ENCODE measurements around the gene ZNF341.
"Not testable (repeated sequence)": the region's sequence is repeated elsewhere in the genome, so short reads cannot be mapped to it uniquely, and the experiment has no call there.

ZNF341 gene

DNA sequence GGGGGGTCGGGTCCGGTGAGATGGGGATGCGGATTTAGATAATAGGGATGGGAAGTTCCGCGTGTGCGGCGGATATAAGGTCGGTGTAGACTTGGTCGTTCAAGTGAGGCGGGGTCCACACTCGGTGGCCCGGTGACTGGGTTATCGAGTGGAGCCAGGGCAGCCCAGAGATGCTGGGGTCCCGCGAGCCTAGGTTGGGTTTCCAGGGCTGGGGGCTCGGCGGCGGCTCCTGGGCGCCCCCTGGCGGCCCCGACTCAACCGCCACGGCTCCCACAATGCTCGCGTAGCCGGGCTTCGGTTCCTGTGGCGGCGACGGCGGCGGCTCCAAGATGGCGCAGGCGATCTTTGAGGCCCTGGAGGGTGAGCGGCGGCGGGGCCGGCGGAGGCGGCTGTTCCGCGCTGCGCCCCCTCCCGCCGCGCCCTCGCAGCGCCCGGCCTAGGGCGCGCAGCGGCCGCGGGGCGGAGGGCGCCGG is at the start of gene ZNF341:
TSS of gene ZNF341 (plus strand) at position 304 of the 473 bp plus-strand sequence. CDS start at position 330, 26 bp downstream.
- DNase-seq, result peak; percentile 73

DNA sequence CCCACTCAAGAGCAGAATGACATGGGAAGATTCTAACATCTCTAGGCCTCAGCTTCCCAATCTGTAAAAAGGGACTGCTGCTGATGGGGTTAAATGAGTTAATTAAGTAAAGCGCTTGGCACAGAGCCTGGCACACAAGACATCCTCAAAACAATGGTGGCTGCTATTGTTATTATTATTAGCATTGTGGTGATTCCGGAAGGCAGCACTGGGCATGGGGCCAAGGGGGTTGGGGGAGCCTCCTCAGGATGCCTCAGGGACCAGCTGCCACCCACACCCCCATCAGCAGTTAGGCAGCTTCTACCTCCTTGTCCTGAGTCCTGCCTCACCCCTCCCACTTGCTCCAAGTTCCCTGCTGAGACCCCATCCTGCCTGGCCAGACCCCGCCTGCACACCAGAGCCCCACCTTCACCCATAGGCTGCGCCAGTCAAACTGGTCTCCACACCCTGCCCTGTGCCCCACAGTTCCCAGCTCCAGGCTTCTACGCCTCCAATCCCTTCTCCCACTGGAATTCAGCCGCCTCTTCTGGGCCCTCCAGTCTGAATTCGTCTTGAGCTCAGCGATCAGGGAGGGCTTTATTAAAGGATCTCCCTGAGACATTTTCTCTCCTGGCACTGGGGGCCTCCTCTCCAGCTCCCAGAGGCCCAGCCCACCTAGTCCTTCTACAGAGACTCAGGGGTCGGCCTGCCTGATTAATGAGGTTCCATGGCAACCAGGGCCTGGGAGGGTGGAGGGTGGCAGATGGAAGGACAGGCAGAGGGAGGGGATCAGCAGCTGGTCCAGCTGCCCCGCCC is 47.1 kb upstream of the ZNF341 start:
- no peak for DNase-seq

DNA sequence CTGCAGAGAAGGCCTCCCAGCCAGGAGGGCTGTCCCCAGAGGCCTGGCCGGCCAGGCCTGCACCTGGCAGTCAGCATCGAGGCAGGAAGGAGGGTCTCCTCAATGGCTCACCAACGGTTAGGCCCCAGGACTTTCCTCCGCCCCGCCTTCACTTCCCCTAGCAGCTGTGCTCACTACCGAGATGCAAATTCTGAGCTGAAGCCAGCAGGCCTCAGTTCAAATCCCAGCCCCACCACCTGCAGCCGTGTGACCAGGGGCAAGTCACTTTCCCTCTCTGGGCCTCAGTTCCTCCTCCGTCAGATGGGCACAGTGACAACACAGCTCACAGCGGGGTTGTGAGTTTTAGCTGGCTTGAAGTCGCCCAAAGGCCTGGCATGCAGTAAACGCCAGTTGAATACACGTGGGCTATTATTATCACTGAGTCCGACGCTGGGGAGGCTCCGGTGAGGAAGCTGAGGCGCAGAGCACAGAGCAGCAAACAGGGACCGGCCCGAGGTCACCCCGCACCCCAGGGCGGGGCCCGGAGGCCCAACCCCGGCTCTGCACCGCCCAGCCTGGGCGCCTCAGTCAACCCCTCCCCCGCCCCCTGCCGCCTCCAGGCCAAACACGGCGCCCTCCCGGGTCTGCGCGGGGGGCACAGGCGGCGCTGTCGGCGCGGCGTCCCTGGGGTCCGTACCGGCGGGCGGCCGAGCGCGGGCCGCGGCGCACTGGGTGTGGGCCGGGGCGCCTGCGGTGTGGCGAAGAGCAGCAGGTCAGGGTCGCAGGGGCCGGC is 46.3 kb upstream of the ZNF341 start:
- DNase-seq, result no peak

DNA sequence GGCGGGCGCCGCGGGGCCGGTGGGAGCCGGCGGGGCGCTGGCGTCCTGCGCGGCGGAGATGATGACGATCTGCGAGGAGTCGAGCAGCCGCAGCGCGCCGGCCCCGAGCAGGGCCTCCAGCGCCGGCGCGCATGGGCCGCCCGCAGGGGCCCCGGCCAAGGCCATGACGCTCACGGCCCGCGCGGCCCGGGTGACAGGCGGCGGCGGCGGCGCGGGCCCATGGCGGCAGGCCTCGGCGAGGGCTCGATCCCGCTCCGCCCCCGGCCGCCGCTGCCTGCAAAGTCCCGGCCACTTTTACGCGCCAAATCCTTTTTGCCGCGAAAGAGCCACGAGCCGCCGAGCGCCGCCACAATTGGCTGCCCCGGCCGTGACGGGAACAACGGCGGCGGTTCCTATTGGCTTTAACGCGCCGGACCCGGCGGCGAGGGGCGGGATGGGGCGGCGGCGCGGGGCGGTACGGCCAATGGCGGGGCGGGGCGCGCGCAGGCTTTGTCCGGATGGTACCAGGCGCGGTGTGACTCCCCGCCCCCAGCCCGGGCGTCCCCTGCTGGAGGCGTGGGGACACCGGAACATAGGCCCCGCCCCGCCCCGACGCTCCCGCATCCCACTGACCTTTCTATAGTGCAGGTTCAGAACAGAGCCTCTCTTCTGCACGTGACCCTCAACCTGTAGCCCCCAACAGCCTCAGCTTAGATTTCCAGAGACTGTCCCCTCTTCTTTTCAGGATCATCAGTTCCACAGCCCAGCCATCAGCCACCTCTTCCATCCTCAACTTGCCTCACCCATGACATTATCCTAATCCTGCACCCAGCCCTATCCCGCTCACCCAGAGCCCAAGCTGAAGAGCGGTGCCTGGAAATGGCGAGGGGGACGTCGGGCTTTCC is 45.5 kb upstream of the ZNF341 start, which contains the start of gene E2F1:
TSS of gene E2F1 (minus strand) at position 286 of the 884 bp plus-strand sequence. CDS start at position 165, 121 bp downstream.
- peak; percentile 90 for DNase-seq

DNA sequence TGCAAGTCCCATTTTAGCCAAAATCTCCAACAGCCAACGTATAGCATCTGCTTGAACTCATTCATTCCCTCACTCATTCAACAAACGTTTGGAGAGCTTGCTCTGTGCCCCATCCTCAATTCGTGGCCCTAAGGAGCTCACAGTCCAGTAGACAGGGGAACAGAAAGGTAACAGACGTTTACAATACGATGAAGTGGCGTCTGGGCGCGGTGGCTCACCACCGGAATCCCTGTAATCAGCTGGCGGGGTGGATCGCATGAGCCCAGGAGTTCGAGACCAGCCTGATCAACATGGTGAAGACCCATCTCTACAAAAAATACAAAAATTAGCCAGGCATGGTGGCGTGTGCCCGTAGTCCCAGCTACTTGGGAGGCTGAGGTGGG is 44.8 kb upstream of the ZNF341 start:
- no peak for DNase-seq

DNA sequence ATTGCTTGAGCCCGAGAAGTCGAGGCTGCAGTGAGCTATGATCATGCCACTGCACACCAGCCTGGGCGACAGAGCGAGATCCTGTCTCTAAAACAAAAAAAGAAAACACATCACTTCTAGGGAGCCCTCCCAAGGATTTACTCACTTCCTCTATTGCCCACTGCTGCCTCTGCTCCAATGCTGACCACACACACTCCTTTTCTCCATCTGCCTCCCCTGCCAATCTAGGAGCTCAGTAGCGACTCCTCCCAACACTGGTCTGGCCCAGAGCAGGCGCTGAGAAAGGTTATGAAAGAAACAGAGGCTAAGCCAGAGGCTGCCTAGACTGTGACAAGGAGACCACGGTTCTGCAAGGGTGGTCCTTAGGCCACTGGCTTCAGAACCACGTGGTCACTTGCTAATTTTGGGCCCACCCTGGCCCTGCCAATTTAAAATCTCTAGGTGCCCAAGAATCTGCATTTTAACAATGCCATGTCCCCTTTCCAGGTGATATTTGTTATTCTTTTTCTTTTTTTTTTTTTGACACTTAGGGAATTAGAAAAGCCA is 44.4 kb upstream of the ZNF341 start:
- no peak for DNase-seq

DNA sequence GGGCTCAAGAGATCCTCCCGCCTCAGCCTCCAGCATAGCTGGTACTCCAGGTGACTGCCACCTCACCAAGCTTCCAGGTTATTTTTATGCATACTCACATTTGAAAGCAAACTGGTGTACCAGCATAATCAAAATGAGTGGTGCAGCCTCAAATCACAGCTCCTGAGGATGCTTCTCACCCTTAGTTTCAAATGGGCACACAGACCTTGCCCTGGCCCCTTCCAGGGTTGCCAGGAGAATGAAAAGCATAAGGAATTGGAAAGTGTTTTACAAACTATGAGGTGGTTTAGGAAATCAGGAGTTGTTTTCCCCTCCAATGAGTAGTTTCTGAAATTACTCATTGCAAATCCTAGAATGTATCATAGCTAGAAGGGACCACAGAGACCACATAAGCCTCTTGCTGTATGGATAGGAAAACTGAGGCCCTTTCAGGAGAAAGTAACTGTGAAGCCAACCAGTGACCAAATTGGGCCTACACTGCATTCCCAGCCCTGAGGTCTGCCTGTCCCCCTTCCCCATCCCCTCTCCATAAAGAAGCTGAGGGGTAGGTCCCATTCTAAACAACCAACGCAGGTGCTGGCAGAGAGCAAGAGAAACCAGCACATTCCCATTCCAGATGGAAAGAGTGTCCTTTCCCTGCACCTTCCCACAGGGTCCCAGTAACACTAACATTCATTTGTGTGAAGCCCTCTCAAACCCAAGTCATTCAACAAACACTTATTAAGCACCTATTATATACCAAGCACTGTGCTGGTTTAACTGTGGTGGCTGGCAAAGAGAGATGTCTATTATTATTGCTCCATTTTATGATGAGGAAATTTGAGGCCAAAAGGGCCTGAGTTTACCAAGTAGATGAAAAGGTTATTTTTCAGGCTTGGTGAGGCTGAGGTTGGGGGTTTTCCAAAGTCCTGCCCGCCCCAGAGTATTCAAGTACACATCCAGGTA is 43.5 kb upstream of the ZNF341 start:
- no peak for DNase-seq

DNA sequence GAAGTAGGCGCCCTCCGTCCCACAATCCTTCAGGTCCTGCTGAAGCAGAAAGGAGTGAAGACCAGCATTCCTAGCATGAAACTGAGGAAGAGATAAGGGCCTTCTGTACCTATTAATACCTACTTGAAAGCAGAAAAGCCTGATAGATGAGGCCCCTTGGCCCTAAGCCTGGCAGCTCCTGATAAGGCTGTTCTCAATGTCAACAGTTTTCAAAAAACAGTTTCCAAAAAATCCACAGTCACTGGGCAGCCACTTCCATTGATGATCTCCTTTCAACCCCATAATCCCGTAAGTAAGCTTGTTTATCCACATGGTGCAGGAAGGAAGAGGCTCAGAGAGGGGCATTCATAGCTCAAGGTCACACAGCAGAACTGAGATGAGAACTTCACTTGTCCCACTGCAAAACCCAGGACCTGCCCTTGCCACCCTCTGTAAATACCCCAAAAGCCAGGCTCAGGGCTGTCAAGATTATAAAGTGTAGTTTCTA is 42.8 kb upstream of the ZNF341 start:
- no peak for DNase-seq

DNA sequence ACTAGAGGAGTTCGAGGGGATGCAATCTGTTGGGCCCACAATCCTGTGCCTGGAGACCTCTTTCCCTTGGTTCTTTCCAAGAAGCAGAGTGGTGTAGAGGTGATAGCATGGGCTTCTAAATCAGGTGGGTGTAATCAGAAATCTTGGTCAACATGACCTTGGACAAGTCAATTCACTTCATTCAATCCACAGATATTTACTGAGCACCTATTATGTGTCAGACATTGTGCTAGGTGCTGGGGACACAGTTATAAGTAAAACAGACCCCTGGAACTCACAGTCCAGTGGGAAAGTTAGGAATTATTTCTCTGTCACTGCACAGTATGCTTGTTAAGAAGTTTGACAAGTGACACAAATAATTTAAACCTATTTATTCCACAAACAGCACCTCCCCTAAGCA is 42.3 kb upstream of the ZNF341 start:
- DNase-seq, result no peak

DNA sequence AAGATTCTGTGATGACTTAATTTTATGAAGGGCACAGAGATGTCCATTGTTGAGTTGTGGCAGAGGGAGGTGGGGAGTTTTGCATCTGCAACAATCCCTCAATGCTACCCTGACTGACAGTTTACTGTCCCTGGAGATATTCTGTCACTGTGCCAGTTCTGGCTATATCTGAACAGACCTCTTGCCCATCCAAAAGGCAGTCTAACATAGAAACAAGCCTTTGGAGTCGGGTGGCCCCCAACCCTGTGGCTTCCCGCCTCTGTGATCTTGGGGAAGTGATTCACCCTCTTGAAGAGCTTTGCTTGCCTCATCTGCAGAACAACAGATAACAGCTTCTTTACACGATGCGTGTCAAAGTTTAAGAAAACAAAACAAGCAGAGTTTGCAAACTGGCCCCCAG is 41.8 kb upstream of the ZNF341 start:
- peak; percentile 33 for DNase-seq

DNA sequence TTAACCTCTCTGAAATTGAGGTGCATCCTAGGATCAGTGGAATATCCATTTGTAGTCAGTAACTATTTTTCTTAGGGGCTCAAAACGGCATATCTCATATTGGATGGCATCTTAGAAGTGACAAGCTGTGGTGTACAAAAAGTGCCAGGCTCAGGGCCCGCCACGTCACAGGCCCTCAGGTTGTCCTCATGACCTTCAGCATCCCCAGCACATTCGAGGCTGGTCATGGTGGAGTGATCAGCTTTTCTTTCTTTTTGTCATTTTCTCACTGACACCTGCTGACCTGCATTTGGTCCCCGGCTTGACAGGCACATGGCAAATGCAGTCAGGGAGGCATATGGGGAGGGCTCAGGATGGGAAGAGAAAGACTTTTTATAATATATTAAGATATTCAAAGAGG is 38.5 kb upstream of the ZNF341 start:
- DNase-seq, result no peak

DNA sequence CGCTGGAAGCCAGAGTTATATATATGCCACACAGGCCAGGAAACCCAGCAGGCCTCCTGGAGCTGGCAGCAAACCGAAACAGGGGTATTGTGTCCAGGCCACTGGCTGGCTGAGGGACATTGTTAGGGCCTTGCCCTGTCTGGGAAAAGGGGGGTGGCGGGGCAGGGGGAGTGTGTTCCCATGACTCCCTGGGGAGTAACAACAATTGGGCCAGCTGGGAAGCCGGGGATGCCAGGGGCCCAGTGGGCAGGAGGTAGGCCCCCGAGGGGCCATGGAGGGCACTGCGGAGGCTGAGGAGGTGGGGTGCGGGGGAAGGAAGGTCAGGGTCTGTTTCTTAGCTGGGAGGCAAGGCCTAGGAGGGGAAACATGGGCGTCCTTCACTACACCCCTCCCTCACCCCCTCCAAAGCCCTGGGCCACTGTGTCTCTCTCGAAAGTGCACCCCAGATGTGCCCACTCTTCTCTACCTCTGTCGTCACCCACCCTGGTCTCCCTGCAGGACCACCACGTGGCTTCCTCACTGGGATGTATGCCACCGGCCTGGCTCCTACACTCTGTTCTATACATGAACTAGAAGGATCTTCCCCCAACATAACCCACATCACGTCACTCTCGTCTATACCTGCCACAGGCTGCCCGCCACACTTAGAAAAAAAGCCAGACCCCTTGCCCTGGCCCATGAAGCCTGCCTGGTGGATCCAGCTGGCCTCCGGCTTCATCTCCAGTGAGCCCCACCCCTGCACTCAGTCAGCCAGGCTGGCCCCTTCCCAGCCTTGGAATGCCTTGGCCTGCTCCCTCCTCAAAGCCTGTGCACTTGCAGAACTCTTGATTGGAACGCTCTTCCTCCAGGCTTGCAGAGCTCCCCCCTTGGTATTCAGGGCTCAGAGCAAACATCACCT is 37.8 kb upstream of the ZNF341 start:
- no peak for DNase-seq

DNA sequence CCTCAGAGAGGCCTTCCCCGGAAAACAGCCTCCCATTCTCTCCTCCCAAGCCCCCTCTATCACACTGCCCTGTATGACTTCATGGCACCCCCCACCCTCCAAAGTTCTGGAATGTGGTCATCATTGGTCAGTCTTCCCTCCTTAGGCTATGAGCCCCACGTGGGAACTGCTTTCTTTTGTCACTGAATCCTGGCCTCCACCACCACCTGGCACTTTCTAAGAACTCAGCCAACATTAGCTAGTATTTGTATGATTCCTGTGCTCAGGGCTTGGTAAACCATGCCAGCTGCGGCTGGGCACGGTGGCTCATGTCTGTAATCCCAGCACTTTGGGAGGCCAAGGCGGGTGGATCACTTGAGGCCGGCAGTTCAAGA is 37.2 kb upstream of the ZNF341 start:
- DNase-seq, result no peak

DNA sequence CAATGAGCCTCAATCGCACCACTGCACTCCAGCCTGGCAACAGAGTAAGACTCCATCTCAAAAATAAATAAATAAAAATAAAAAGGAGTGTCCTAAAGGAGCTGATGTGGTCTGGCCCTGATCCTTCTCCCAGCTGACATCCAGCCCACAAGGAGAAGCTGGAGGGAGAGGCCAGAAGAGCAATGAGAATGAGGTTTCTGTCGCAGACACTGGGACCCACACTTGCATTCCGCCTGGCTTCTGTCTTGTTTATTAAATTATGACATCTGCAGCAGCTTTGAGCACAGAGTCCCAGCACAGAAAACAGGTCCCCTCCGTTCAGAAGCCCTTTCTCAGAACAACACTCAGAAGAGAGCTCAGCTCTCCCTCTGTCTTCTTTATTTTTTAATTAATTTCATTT is 35.3 kb upstream of the ZNF341 start:
- DNase-seq, result no peak

DNA sequence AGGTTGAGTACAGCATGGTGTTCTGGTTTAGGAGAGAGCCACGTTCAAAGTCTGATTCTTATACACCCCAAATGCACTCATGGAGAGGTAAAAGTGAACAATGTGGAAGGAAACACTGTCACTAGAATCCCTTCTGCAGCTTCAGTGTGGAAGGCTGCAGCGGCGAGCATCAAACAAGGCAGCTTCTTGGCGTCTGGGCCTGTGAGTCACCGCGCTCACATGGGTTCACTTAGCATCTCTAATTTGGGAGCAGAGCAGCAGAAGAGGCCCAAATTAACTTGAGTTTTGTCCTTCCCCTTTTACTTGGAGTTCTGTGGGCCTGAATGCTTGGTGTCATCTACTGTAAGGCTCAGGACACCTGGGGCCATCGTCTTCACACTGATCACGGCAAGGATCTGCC is 34.7 kb upstream of the ZNF341 start:
- DNase-seq, result no peak

DNA sequence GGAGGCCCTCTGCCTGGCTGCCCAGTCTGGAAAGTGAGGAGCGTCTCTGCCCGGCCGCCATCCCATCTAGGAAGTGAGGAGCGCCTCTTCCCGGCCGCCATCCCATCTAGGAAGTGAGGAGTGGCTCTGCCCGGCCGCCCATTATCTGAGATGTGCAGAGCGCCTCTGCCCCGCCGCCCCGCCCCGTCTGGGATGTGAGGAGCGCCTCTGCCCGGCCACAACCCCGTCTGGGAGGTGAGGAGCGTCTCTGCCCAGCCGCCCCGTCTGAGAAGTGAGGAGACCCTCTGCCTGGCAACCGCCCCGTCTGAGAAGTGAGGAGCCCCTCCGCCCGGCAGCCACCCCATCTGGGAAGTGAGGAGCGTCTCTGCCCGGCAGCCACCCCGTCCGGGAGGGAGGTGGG is 32.8 kb upstream of the ZNF341 start:
- DNase-seq, result not testable (repeated sequence)

DNA sequence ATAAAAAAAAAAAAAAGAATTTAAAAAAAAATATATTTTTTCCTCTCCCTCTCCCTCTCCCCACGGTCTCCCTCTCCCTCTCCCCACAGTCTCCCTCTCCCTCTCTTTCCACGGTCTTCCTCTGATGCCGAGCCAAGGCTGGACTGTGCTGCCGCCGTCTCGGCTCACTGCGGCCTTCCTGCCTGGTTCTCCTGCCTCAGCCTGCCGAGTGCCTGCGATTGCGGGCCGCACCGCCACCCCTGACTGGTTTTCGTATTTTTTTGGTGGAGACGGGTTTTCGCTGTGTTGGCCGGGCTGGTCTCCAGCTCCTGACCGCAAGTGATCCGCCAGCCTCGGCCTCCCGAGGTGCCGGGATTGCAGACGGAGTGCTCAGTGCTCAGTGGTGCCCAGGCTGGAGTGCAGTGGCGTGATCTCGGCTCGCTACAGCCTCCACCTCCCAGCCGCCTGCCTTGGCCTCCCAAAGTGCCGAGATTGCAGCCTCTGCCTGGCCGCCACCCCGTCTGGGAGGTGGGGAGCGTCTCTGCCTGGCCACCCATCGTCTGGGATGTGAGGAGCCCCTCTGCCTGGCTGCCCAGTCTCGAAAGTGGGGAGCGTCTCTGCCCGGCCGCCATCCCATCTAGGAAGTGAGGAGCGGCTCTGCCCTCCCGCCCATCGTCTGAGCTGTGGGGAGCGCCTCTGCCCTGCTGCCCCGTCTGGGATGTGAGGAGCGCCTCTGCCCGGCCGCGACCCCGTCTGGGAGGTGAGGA is 30.9 kb upstream of the ZNF341 start:
- DNase-seq, result not testable (repeated sequence)

DNA sequence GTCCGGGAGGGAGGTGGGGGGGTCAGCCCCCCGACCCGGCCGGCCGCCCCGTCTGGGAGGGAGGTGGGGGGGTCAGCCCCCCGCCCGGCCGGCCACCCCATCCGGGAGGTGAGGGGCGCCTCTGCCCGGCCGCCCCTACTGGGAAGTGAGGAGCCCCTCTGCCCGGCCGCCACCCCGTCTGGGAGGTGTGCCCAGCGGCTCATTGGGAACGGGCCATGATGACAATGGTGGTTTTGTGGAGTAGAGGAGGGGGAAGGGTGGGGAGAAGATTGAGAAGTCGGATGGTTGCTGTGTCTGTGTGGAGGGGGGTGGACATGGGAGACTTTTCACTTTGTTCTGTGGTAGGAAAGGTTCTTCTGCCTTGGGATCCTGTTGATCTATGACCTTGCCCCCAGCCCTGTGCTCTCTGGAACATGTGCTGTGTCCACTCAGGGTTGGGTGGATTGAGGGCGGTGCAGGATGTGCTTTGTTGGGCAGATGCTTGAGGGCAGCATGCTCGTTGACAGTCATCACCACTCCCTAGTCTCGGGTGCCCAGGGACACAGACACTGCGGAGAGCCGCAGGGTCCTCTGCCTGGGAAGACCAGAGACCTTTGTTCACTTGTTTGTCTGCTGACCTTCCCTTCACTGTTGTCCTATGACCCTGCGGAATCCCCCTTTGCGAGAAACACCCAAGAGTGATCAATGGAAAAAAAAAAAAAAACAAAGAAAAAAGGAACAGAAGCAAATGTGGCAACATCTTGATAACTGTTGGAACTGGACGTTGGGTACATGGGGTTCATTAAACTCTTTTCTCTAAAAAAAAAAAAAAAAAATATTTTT is 30.0 kb upstream of the ZNF341 start:
- DNase-seq, result no peak

DNA sequence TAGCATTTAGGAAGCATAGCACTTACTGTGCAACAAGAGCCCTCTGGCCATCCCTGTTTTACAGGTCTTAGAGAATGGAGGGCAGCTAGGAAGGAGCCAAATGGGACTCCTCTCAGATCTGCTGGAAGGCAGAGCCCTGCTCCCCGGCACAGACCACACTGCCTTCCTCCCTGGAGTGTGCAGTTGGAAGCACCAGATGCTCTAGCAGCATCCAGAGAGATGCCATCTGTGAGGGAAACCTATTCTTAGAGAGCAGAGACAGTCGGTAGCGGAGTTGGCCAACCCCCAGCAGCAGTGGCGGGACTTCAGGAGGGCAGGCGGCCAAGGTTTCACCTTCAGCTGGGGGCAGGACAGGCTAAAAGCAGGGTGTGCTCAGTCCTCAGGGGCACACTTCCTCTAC is 28.9 kb upstream of the ZNF341 start:
- DNase-seq, result no peak

Measured in activated T-cell treated with anti-CD3 and anti-CD28 coated beads for 4 hours (primary cell).